OCI-LY3 (cell line): ENCODE measurements around the gene NHS.

Source experiments
- EZH2phosphoT487 ChIP-seq: fragments of 200-600 bp; shearing (Covaris generic); IDR thresholded peaks from 2 replicates; pipeline ENCODE4 v1.6.1; 2018; ENCODE audit warnings: antibody characterized with exemption, mixed run types, low read depth
- TF ChIP-seq, protein P1 (sequence below): fragments of 200-600, 300-600 bp; sonication (generic); IDR thresholded peaks from 2 replicates; pipeline ENCODE4 v1.5.1; 2014; ENCODE audit warnings: antibody characterized with exemption, low read length, low read depth

DNA sequence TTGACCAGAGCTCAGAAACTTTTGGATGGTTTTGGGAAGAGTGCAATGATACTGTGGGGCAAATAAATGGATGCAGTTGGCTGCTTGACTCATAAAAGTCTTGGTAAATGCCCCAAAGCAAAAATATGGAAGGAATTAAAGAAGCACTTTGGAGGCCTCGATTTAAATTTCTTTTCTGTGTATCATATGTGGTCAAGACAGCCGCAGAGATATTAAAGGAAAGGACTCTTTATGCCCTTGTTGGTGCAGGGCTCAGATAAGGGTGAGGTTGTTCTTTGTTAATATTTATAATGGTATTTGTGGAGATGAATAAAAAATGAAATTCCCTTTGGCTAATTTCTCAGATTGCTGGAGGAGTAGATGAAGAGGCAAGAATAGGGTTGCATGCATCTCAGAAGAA, 90.2 kb downstream of the NHS start:
- TF ChIP-seq, protein P1, sequence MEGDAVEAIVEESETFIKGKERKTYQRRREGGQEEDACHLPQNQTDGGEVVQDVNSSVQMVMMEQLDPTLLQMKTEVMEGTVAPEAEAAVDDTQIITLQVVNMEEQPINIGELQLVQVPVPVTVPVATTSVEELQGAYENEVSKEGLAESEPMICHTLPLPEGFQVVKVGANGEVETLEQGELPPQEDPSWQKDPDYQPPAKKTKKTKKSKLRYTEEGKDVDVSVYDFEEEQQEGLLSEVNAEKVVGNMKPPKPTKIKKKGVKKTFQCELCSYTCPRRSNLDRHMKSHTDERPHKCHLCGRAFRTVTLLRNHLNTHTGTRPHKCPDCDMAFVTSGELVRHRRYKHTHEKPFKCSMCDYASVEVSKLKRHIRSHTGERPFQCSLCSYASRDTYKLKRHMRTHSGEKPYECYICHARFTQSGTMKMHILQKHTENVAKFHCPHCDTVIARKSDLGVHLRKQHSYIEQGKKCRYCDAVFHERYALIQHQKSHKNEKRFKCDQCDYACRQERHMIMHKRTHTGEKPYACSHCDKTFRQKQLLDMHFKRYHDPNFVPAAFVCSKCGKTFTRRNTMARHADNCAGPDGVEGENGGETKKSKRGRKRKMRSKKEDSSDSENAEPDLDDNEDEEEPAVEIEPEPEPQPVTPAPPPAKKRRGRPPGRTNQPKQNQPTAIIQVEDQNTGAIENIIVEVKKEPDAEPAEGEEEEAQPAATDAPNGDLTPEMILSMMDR = no peak
- no peak for TF ChIP-seq EZH2phosphoT487
